LNCAP (cell line): ENCODE results near the gene ACBD4.

ENCODE experiments used
- CTCF ChIP-seq: fragments of 450-650 bp; IDR thresholded peaks from 2 replicates; pipeline ENCODE4 v1.5.1; 2017; ENCODE audit warnings: mild to moderate bottlenecking

ACBD4 gene

DNA sequence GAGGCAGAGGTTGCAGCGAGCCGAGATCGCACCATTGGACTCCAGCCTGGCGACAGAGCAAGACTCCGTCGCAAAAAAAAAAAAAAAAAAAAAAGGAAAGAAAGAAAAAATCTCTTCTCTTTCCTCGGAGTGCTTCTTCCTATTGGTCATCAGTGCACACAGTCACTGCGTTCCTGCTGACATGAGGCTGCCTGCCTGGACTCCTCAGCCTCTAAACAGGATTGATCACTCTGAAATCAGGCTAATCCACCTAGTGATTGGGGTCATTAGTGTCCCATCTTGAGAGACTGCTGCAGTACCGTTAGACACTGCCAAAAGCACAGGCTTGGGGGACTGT is 34.0 kb upstream of the ACBD4 start:
- TF ChIP-seq CTCF, result no peak

DNA sequence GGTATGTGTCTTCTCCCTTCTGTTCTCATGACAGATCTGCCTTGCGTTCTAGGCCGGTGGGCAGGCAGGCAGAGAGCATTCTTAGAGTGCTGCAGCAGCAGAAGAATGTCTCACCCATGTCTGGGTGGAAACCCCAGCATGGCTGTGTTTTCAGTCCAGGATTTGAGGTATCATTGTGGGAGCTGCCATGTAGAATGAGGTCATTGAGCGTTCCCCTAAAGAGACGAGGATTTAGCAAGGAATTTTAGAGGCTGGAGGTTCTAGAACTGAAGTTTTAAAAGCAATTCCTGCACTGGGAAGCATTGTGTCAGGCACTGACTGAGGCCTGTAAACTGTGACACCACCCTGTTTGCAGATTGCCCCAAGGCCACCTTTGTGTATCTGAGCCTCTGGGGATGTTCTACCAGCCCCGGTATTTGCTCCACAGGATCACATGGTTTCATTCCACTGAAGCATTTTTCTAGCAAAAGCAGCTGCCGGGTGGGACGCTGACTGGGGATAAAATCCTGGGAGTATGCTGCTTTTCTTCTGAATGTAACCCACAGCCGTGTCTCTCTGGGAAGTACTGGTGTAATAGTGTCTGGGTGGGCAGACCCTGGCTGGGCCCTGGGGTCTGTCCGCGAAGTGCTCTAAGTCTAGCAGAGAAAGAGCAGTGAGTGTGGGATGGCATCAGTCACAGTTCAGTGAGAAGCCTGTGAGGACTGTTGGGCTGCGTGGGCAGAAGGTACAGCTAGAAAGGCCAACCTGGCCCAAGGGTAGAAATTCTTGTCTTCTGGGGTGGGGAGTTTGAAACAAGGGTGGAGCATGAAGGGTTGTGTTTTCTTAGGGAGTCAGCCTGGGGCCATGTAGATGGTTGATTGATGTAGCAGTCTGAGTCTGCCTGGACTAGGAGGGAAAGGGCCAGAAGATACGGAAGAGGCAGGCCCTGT is 33.3 kb upstream of the ACBD4 start:
- TF ChIP-seq CTCF, result no peak

DNA sequence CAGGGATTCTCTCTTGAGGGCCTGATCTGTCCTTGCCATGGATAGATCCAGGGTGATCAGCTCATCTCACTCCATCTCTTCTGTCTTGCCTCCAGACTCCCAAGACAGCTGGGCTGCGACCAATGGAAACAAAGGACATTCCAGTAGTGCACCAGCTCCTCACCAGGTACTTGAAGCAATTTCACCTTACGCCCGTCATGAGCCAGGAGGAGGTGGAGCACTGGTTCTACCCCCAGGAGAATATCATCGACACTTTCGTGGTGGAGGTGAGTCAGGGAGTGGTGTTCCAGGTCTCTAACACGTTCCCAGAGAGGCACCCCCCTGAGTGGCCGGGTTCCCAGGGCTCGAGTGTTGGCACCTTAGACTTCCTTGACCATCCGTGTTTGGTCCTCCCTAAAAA is 32.6 kb upstream of the ACBD4 start:
- TF ChIP-seq CTCF, result no peak

- TF ChIP-seq CTCF, result no peak
Measured at GRCh38 chr17:45103269-45103795, 32.2 kb upstream of the ACBD4 start.

GRCh38 chr17:45104029-45104428 is 31.5 kb upstream of the ACBD4 start:
- TF ChIP-seq CTCF, result no peak

DNA sequence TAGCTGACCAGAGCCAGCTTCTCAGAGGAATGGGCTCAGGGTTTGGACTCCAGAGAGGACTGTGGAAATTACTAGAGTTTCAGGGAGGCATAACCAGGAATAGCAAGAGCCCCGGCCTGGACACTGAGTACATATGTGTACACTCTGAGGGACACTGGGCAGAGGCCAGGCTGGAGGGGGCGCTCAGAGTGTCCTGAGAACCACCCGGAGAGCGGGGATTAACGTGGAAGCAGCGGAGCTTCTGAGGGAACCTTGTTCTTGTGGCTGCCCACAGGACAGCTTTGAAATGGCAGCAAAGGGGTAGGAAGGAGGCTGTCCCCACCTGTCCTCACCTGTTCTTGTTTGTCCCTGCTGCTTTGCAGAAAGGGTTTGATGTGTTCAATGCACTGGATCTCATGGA is 31.0 kb upstream of the ACBD4 start:
- TF ChIP-seq CTCF, result no peak

- no peak for TF ChIP-seq CTCF
Measured at GRCh38 chr17:45104907-45105624, 30.4 kb upstream of the ACBD4 start.
